K562 (cell line): ENCODE measurements around the gene RAB6A. TPM values are rescaled to one million over a fixed set of nuclear protein-coding genes. Genes with fewer than 3 reads are reported as not detected.
A peak's percentile ranks its signal among the peaks of the same experiment; 100 is the strongest.

Experiments
- ATAC-seq: fragments of 200-7000 bp; cut with Tn5 transposase; 3 replicates; pipeline ENCODE4 v1.9.1; 2020; ENCODE audit warnings: moderate library complexity
- BruUV-seq: library from RNA; stranded (reverse); fragments of 400-500 nt; replicated peaks from 2 replicates; lab custom pipeline; 2021; lab: Mats Ljungman, UMichigan
- CTCF ChIA-PET: fragments of 300-600 bp; formaldehyde crosslinking; extraction: SDS; loops from one replicate; lab custom pipeline; 2021; ENCODE audit warnings: low intra/inter-chr PET ratio; lab: Yijun Ruan, JAX
- POLR2A ChIA-PET: fragments of 300-600, 350-650 bp; sonication (Branson Sonifier 250); formaldehyde crosslinking; extraction: SDS; loops from one replicate; lab custom pipeline; 2021; ENCODE audit warnings: antibody characterized with exemption, inconsistent platforms; lab: Yijun Ruan, JAX
- DNase-seq, 4 experiments: peaks; one replicate each; pipeline versions ENCODE4 v3.0.0 to v3.0.0-alpha.2; 2011 to 2018; ENCODE audit warnings: low spot score in 3 of 4, mixed read lengths in 3 of 4; ENCODE audit errors: extremely low read depth in 1 of 4
- FAIRE-seq: peaks from 2 replicates; lab custom pipeline; 2011; peaks lifted over from hg19 to GRCh38; lab: Jason Lieb, UNC
- H2AFZ ChIP-seq: 2 replicates; pipeline ENCODE4 v1.6.0; 2011; ENCODE audit warnings: low read depth, low read length, control low read depth, inconsistent platforms
- H3K27ac ChIP-seq: fragments of 200-600 bp; 3 replicates; pipeline ENCODE4 v1.8.0; 2011; ENCODE audit warnings: low read depth, mild to moderate bottlenecking, control low read depth, inconsistent platforms, low read length, moderate library complexity, mixed read lengths; ENCODE audit errors: extremely low read depth
- H3K27me3 ChIP-seq, 2 experiments: fragments of 300-600 bp in 1 of 2; 2 replicates in 1 of 2; 3 replicates in 1 of 2; pipeline versions ENCODE4 v1.6.0 to v1.8.0; 2011; ENCODE audit warnings: inconsistent platforms in 2 of 2, low read length in 2 of 2, mild to moderate bottlenecking in 1 of 2, mixed read lengths in 1 of 2, moderate library complexity in 1 of 2; ENCODE audit not compliant: control insufficient read depth in 2 of 2, insufficient read depth in 2 of 2
- H3K36me3 ChIP-seq: fragments of 300-600 bp; 3 replicates; pipeline ENCODE4 v1.8.0; 2011; ENCODE audit warnings: mild to moderate bottlenecking, low read length, inconsistent platforms; ENCODE audit not compliant: control insufficient read depth, insufficient read depth
- H3K4me1 ChIP-seq, 2 experiments: fragments of 200-600 bp in 1 of 2; replicated peaks in 1 of 2; 2 replicates in 1 of 2; 3 replicates in 1 of 2; pipeline versions ENCODE4 v1.5.1 to v1.8.0; 2011; ENCODE audit warnings: inconsistent platforms in 2 of 2, low read length in 2 of 2, mild to moderate bottlenecking in 1 of 2, mixed read lengths in 1 of 2, moderate library complexity in 1 of 2; ENCODE audit not compliant: control insufficient read depth in 2 of 2, insufficient read depth in 2 of 2
- H3K4me2 ChIP-seq: 2 replicates; pipeline ENCODE4 v1.6.1; 2011; ENCODE audit warnings: low read length, control low read depth, inconsistent platforms, mixed read lengths; ENCODE audit not compliant: insufficient read depth
- H3K4me3 ChIP-seq: fragments of 200-600 bp; sonication (generic), shearing (Covaris generic); 2 replicates; pipeline ENCODE4 v1.5.1; 2016; ENCODE audit warnings: control low read depth, inconsistent platforms
- H3K79me2 ChIP-seq: fragments of 200-600 bp; 3 replicates; pipeline ENCODE4 v1.8.0; 2011; ENCODE audit warnings: low read length, inconsistent platforms; ENCODE audit not compliant: control insufficient read depth, insufficient read depth
- H3K9ac ChIP-seq, 2 experiments: 2 replicates each; pipeline versions ENCODE4 v1.6.0 to v1.6.1; 2011; ENCODE audit warnings: low read depth in 2 of 2, low read length in 2 of 2, control low read depth in 1 of 2, inconsistent platforms in 1 of 2, mild to moderate bottlenecking in 1 of 2, mixed read lengths in 1 of 2; ENCODE audit not compliant: insufficient read depth in 1 of 2
- H3K9me1 ChIP-seq: one replicate; pipeline ENCODE4 v1.6.0; 2011; ENCODE audit warnings: inconsistent platforms, mild to moderate bottlenecking, low read length, moderate library complexity; ENCODE audit not compliant: control insufficient read depth, insufficient read depth
- H3K9me3 ChIP-seq: replicated peaks from 2 replicates; pipeline ENCODE4 v1.5.1; 2011; ENCODE audit warnings: low read depth, low read length, inconsistent platforms; ENCODE audit not compliant: control insufficient read depth, insufficient read depth
- H4K20me1 ChIP-seq: replicated peaks from 2 replicates; pipeline ENCODE4 v1.6.1; 2011; ENCODE audit warnings: low read length, inconsistent platforms, mixed read lengths; ENCODE audit not compliant: control insufficient read depth, insufficient read depth
- NRF1 ChIP-seq, 2 experiments: fragments of 450-650 bp; IDR thresholded peaks in 1 of 2; conservative IDR thresholded peaks in 1 of 2; 2 replicates each; pipeline ENCODE4 v1.6.1; 2014; ENCODE audit warnings: mild to moderate bottlenecking in 2 of 2
- PHF21A ChIP-seq: fragments of 450-650 bp; IDR thresholded peaks from 2 replicates; pipeline ENCODE4 v1.6.1; 2017; ENCODE audit warnings: low read depth, borderline replicate concordance
- POLR3A ChIP-seq: IDR thresholded peaks from 2 replicates; pipeline ENCODE4 v1.6.1; 2011; ENCODE audit warnings: borderline replicate concordance, mild to moderate bottlenecking, moderate library complexity; ENCODE audit not compliant: insufficient read length, insufficient read depth; ENCODE audit errors: extremely low read depth
- WGBS: fragments of 100-300 bp; shearing (Covaris generic); methylation state at CpG from one replicate; pipeline ENCODE4 v1.1.6; 2016; ENCODE audit warnings: low coverage, mixed read lengths; ENCODE audit not compliant: insufficient coverage; ENCODE audit errors: missing lambda C conversion rate; 5-methylcytosine and 5-hydroxymethylcytosine counted together
- in situ Hi-C: fragments of 300-500 bp; cut with MboI; formaldehyde crosslinking; loops from 4 replicates; pipeline ENCODE4 v1.15.0; 2018; ENCODE audit warnings: inconsistent platforms, mixed read lengths
- intact Hi-C: fragments of 100-400 bp; cut with micrococcal nuclease; formaldehyde crosslinking; loops from 2 replicates; pipeline ENCODE4 v1.14.2; 2022
- polyA plus RNA-seq, 8 experiments: library from polyadenylated mRNA; depleted of rRNA in 4 of 8; stranded (reverse) in 5 of 8; unstranded in 3 of 8; fragments of >200 nt; fragmentation: Nextera tagmentation in 2 of 8; fragmentation: Illumina TruSeq in 1 of 8; extraction: Ambion mirVana in 2 of 8; extraction: Trizol in 1 of 8; gene quantifications; 2 replicates each; pipeline versions ENCODE4 v1.2.1 to v1.2.3, GENCODE V29; 2011 to 2014; ENCODE audit warnings: inconsistent platforms in 1 of 8, missing spikeins in 1 of 8
- total RNA-seq, 7 experiments: library from RNA; depleted of rRNA in 6 of 7; stranded (reverse); fragments of >200 nt in 6 of 7; fragmentation: Illumina TruSeq in 2 of 7; extraction: Trizol in 2 of 7; gene quantifications; 2 replicates each; pipeline versions ENCODE4 v1.2.1 to v1.2.3, GENCODE V29; 2011 to 2021; ENCODE audit warnings: low replicate concordance in 1 of 7
- TF ChIP-seq, protein P1 (sequence below): sonication (generic); formaldehyde crosslinking; IDR thresholded peaks from 2 replicates; pipeline ENCODE4 v1.8.1; 2023; ENCODE audit warnings: missing genetic modification reagents, mild to moderate bottlenecking, borderline replicate concordance
- TF ChIP-seq, protein P2 (sequence below): conservative IDR thresholded peaks from 2 replicates; pipeline ENCODE4 v1.6.1; 2011; ENCODE audit warnings: low read depth, mild to moderate bottlenecking, low read length; ENCODE audit not compliant: control insufficient read depth
- TF ChIP-seq, protein P3 (sequence below): sonication (generic); formaldehyde crosslinking; IDR thresholded peaks from 2 replicates; pipeline ENCODE4 v1.8.0; 2022; ENCODE audit warnings: mild to moderate bottlenecking, missing genetic modification reagents
- TF ChIP-seq, protein P4 (sequence below): IDR thresholded peaks from 3 replicates; pipeline ENCODE4 v1.6.1; 2011; ENCODE audit warnings: borderline replicate concordance, mild to moderate bottlenecking; ENCODE audit not compliant: insufficient read length, insufficient read depth
- TF ChIP-seq, protein P5 (sequence below): sonication (generic); formaldehyde crosslinking; IDR thresholded peaks from 2 replicates; pipeline ENCODE4 v1.8.1; 2023; ENCODE audit warnings: mild to moderate bottlenecking, missing genetic modification reagents

Gene RAB6A
- total and polyA plus RNA-seq, 9 of the 15 experiments (the other 6 are each of a cell fraction or from before 2014, with no cell fraction given): 14.0 to 95.3 (median 45.4) TPM

DNA sequence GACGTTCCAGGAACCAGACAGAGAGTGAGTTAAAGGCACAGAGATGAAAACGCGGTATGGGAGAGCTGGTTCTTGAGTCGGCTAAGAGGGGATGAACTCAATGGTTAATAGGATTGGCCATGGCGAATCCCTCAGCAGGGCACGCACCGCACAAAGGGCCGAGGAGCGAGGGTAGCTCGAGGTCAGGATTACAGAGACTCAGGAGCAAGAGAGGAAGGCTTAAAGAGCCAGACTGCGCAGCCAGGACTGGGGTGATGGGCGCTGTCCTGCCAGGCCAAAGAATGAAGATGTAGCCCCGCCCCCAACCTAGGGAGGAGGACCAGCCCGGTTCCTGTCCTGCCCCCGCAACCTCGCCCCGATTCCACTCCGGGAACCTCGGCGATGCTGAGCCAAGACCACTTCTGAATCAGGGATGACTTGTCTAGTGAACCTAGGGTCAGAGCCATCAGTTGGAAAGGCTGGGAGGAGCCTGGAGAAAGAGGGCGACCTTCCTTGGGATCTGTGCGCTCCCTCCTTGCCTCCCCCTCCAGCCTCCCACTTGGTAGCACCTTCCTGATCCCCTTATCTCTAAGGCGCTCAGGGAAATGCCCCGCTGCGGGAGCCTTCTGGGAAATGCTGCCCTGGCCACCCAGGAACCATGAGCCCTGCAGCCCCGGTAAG, 114.8 kb downstream of the RAB6A start, which contains the start of gene PLEKHB1:
TSS of gene PLEKHB1 (plus strand) at position 610 of the 660 bp plus-strand sequence. CDS start at position 638, 28 bp downstream.
- Histone ChIP-seq H3K4me3 (no peak within 1 kb of the TSS), H3K9me3 (no peaks in the 10 kb centered on the region), H2AFZ (peak within 1 kb of the TSS; percentile 26), H3K9ac (no peak within 1 kb of the TSS; a peak in 1 of 4 replicates), H3K36me3 (no peaks in the 10 kb centered on the region), H3K4me1 (peaks cover 0 to 15% of the 10 kb centered on the region in 2 experiments; a peak in 3 of 5 replicates), H4K20me1 (no peaks in the 10 kb centered on the region), H3K27me3 (peaks cover 26 to 50% of the 10 kb centered on the region in 2 experiments), H3K27ac (no peak within 1 kb of the TSS), H3K79me2 (no peaks in the 10 kb centered on the region), H3K9me1 (no peaks in the 10 kb centered on the region), H3K4me2 (peak within 1 kb of the TSS; percentile 26)
- no peak for FAIRE-seq
- intact Hi-C loops: no loop called here
- peak; percentile 22; the same call in 2 of the 3 replicates for ATAC-seq
- POLR2A ChIA-PET: interaction anchor here (0.5 to 1.8 kb wide), 4 partner anchors 16 to 328 kb away, joined by 3 to 5 read pairs (median 4); no protein-coding TSS in a partner anchor
- in situ Hi-C loops: no loop called here
- 8% methylated on average over 26 of the region's 26 CpGs for WGBS
- CTCF ChIA-PET: interaction anchor here (0.6 to 0.7 kb wide), 2 partner anchors 10 to 326 kb away, joined by 3 read pairs; no protein-coding TSS in a partner anchor
- no TSS peak for BruUV-seq
- DNase-seq: peak in 3 of 4 experiments; percentile 29 to 50 (median 50)
- TF ChIP-seq, protein P1, sequence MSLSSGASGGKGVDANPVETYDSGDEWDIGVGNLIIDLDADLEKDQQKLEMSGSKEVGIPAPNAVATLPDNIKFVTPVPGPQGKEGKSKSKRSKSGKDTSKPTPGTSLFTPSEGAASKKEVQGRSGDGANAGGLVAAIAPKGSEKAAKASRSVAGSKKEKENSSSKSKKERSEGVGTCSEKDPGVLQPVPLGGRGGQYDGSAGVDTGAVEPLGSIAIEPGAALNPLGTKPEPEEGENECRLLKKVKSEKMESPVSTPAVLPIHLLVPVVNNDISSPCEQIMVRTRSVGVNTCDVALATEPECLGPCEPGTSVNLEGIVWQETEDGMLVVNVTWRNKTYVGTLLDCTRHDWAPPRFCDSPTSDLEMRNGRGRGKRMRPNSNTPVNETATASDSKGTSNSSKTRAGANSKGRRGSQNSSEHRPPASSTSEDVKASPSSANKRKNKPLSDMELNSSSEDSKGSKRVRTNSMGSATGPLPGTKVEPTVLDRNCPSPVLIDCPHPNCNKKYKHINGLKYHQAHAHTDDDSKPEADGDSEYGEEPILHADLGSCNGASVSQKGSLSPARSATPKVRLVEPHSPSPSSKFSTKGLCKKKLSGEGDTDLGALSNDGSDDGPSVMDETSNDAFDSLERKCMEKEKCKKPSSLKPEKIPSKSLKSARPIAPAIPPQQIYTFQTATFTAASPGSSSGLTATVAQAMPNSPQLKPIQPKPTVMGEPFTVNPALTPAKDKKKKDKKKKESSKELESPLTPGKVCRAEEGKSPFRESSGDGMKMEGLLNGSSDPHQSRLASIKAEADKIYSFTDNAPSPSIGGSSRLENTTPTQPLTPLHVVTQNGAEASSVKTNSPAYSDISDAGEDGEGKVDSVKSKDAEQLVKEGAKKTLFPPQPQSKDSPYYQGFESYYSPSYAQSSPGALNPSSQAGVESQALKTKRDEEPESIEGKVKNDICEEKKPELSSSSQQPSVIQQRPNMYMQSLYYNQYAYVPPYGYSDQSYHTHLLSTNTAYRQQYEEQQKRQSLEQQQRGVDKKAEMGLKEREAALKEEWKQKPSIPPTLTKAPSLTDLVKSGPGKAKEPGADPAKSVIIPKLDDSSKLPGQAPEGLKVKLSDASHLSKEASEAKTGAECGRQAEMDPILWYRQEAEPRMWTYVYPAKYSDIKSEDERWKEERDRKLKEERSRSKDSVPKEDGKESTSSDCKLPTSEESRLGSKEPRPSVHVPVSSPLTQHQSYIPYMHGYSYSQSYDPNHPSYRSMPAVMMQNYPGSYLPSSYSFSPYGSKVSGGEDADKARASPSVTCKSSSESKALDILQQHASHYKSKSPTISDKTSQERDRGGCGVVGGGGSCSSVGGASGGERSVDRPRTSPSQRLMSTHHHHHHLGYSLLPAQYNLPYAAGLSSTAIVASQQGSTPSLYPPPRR (CRISPR knock-in tag): no peak
- TF ChIP-seq, protein P2, sequence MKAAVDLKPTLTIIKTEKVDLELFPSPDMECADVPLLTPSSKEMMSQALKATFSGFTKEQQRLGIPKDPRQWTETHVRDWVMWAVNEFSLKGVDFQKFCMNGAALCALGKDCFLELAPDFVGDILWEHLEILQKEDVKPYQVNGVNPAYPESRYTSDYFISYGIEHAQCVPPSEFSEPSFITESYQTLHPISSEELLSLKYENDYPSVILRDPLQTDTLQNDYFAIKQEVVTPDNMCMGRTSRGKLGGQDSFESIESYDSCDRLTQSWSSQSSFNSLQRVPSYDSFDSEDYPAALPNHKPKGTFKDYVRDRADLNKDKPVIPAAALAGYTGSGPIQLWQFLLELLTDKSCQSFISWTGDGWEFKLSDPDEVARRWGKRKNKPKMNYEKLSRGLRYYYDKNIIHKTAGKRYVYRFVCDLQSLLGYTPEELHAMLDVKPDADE: no peak
- TF ChIP-seq PHF21A: no peak
- TF ChIP-seq, protein P3, sequence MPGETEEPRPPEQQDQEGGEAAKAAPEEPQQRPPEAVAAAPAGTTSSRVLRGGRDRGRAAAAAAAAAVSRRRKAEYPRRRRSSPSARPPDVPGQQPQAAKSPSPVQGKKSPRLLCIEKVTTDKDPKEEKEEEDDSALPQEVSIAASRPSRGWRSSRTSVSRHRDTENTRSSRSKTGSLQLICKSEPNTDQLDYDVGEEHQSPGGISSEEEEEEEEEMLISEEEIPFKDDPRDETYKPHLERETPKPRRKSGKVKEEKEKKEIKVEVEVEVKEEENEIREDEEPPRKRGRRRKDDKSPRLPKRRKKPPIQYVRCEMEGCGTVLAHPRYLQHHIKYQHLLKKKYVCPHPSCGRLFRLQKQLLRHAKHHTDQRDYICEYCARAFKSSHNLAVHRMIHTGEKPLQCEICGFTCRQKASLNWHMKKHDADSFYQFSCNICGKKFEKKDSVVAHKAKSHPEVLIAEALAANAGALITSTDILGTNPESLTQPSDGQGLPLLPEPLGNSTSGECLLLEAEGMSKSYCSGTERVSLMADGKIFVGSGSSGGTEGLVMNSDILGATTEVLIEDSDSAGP: no peak
- peak in 1 of 2 experiments; percentile 21; a peak in 1 of 4 replicates for TF ChIP-seq NRF1 (conservative IDR thresholded peaks at IDR 0.05 in 1 of 2, IDR thresholded peaks at IDR 0.05 in 1 of 2)
- TF ChIP-seq, protein P4, sequence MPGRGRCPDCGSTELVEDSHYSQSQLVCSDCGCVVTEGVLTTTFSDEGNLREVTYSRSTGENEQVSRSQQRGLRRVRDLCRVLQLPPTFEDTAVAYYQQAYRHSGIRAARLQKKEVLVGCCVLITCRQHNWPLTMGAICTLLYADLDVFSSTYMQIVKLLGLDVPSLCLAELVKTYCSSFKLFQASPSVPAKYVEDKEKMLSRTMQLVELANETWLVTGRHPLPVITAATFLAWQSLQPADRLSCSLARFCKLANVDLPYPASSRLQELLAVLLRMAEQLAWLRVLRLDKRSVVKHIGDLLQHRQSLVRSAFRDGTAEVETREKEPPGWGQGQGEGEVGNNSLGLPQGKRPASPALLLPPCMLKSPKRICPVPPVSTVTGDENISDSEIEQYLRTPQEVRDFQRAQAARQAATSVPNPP: no peak
- TF ChIP-seq, protein P5, sequence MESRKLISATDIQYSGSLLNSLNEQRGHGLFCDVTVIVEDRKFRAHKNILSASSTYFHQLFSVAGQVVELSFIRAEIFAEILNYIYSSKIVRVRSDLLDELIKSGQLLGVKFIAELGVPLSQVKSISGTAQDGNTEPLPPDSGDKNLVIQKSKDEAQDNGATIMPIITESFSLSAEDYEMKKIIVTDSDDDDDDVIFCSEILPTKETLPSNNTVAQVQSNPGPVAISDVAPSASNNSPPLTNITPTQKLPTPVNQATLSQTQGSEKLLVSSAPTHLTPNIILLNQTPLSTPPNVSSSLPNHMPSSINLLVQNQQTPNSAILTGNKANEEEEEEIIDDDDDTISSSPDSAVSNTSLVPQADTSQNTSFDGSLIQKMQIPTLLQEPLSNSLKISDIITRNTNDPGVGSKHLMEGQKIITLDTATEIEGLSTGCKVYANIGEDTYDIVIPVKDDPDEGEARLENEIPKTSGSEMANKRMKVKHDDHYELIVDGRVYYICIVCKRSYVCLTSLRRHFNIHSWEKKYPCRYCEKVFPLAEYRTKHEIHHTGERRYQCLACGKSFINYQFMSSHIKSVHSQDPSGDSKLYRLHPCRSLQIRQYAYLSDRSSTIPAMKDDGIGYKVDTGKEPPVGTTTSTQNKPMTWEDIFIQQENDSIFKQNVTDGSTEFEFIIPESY (CRISPR knock-in tag): no peak
- TF ChIP-seq POLR3A: no peak
